ENCODE data around the gene TBCD. TPM values are rescaled to one million over a fixed set of nuclear protein-coding genes. Genes with fewer than 3 reads are reported as not detected.
A peak's percentile ranks its signal among the peaks of the same experiment; 100 is the strongest.

Gene TBCD
- total and polyA plus RNA-seq, 9 of the 15 experiments (the other 6 are each of a cell fraction or from before 2014, with no cell fraction given) = 8.9 to 98.5 (median 28.0) TPM

GRCh38 chr17:82868715-82869131, 116.9 kb downstream of the TBCD start (continued):
- TF ChIP-seq, protein P1, sequence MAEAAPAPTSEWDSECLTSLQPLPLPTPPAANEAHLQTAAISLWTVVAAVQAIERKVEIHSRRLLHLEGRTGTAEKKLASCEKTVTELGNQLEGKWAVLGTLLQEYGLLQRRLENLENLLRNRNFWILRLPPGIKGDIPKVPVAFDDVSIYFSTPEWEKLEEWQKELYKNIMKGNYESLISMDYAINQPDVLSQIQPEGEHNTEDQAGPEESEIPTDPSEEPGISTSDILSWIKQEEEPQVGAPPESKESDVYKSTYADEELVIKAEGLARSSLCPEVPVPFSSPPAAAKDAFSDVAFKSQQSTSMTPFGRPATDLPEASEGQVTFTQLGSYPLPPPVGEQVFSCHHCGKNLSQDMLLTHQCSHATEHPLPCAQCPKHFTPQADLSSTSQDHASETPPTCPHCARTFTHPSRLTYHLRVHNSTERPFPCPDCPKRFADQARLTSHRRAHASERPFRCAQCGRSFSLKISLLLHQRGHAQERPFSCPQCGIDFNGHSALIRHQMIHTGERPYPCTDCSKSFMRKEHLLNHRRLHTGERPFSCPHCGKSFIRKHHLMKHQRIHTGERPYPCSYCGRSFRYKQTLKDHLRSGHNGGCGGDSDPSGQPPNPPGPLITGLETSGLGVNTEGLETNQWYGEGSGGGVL (CRISPR knock-in tag; IDR thresholded peaks at IDR 0.05) = no peak
- TF ChIP-seq ZFX (CRISPR knock-in tag; IDR thresholded peaks at IDR 0.05) (peak; percentile 61), POLR2AphosphoS5 (IDR thresholded peaks at IDR 0.05; ENCODE audit: control insufficient read depth, insufficient read depth, low read depth, low read length) (peak; percentile 48; the same call in 1 of the 2 replicates), SMAD3 (CRISPR knock-in tag; conservative IDR thresholded peaks at IDR 0.05) (no peak), SP1 (CRISPR knock-in tag; IDR thresholded peaks at IDR 0.05) (no peak), MTA2 (IDR thresholded peaks at IDR 0.05; ENCODE audit: low read depth) (peak; percentile 78), RBFOX2 (IDR thresholded peaks at IDR 0.05; ENCODE audit: low read depth, low read length) (no peak), HDAC1 (IDR thresholded peaks at IDR 0.05) (peak in 1 of 2 experiments; percentile 75; a peak in 2 of 4 replicates), DPF2 (IDR thresholded peaks at IDR 0.05) (peak; percentile 87), CHD2 (IDR thresholded peaks at IDR 0.05; ENCODE audit: low read depth, low read length) (no peak), SAFB (IDR thresholded peaks at IDR 0.05; ENCODE audit: borderline replicate concordance, low read depth, low read length) (peak; percentile 80; the same call in 1 of the 2 replicates)
- TF ChIP-seq, protein P2, sequence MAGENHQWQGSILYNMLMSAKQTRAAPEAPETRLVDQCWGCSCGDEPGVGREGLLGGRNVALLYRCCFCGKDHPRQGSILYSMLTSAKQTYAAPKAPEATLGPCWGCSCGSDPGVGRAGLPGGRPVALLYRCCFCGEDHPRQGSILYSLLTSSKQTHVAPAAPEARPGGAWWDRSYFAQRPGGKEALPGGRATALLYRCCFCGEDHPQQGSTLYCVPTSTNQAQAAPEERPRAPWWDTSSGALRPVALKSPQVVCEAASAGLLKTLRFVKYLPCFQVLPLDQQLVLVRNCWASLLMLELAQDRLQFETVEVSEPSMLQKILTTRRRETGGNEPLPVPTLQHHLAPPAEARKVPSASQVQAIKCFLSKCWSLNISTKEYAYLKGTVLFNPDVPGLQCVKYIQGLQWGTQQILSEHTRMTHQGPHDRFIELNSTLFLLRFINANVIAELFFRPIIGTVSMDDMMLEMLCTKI (IDR thresholded peaks at IDR 0.05; ENCODE audit: partially characterized antibody) = no peak
- TF ChIP-seq, protein P3, sequence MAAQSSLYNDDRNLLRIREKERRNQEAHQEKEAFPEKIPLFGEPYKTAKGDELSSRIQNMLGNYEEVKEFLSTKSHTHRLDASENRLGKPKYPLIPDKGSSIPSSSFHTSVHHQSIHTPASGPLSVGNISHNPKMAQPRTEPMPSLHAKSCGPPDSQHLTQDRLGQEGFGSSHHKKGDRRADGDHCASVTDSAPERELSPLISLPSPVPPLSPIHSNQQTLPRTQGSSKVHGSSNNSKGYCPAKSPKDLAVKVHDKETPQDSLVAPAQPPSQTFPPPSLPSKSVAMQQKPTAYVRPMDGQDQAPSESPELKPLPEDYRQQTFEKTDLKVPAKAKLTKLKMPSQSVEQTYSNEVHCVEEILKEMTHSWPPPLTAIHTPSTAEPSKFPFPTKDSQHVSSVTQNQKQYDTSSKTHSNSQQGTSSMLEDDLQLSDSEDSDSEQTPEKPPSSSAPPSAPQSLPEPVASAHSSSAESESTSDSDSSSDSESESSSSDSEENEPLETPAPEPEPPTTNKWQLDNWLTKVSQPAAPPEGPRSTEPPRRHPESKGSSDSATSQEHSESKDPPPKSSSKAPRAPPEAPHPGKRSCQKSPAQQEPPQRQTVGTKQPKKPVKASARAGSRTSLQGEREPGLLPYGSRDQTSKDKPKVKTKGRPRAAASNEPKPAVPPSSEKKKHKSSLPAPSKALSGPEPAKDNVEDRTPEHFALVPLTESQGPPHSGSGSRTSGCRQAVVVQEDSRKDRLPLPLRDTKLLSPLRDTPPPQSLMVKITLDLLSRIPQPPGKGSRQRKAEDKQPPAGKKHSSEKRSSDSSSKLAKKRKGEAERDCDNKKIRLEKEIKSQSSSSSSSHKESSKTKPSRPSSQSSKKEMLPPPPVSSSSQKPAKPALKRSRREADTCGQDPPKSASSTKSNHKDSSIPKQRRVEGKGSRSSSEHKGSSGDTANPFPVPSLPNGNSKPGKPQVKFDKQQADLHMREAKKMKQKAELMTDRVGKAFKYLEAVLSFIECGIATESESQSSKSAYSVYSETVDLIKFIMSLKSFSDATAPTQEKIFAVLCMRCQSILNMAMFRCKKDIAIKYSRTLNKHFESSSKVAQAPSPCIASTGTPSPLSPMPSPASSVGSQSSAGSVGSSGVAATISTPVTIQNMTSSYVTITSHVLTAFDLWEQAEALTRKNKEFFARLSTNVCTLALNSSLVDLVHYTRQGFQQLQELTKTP (IDR thresholded peaks at IDR 0.05; ENCODE audit: low read depth in 1 of 2, partially characterized antibody in 2 of 2) = peak in 1 of 2 experiments; percentile 31
- TF ChIP-seq, protein P4, sequence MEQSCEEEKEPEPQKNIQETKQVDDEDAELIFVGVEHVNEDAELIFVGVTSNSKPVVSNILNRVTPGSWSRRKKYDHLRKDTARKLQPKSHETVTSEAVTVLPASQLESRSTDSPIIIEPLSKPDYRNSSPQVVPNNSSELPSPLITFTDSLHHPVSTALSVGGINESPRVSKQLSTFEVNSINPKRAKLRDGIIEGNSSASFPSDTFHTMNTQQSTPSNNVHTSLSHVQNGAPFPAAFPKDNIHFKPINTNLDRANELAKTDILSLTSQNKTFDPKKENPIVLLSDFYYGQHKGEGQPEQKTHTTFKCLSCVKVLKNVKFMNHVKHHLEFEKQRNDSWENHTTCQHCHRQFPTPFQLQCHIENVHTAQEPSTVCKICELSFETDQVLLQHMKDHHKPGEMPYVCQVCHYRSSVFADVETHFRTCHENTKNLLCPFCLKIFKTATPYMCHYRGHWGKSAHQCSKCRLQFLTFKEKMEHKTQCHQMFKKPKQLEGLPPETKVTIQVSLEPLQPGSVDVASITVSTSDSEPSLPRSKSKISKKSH (CRISPR knock-in tag; IDR thresholded peaks at IDR 0.05) = no peak
- TF ChIP-seq, protein P5, sequence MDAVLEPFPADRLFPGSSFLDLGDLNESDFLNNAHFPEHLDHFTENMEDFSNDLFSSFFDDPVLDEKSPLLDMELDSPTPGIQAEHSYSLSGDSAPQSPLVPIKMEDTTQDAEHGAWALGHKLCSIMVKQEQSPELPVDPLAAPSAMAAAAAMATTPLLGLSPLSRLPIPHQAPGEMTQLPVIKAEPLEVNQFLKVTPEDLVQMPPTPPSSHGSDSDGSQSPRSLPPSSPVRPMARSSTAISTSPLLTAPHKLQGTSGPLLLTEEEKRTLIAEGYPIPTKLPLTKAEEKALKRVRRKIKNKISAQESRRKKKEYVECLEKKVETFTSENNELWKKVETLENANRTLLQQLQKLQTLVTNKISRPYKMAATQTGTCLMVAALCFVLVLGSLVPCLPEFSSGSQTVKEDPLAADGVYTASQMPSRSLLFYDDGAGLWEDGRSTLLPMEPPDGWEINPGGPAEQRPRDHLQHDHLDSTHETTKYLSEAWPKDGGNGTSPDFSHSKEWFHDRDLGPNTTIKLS (IDR thresholded peaks at IDR 0.05; ENCODE audit: borderline replicate concordance, low read depth) = no peak
- TF ChIP-seq, protein P6, sequence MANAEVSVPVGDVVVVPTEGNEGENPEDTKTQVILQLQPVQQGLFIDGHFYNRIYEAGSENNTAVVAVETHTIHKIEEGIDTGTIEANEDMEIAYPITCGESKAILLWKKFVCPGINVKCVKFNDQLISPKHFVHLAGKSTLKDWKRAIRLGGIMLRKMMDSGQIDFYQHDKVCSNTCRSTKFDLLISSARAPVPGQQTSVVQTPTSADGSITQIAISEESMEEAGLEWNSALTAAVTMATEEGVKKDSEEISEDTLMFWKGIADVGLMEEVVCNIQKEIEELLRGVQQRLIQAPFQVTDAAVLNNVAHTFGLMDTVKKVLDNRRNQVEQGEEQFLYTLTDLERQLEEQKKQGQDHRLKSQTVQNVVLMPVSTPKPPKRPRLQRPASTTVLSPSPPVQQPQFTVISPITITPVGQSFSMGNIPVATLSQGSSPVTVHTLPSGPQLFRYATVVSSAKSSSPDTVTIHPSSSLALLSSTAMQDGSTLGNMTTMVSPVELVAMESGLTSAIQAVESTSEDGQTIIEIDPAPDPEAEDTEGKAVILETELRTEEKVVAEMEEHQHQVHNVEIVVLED (CRISPR knock-in tag; IDR thresholded peaks at IDR 0.05) = no peak
